Measurements from ENCODE around the gene DCTN4. TPM values are rescaled to one million over a fixed set of nuclear protein-coding genes. Genes with fewer than 3 reads are reported as not detected.

DCTN4 gene
- polyA plus RNA-seq, 6 donors from 2014 or later: 4.9 to 17.9 (median 12.0) TPM

Other genes starting within 250 kb of the DCTN4 start
- 1 to 10 TPM in 5 of 6 donors, under 1 TPM in 1; 0.75 to 1.9 (median 1.4) TPM for gene SYNPO, start 118.4 kb downstream of the DCTN4 start, polyA plus RNA-seq (ENCODE audit: low read depth in 6 of 6)
- gene MYOZ3, start 97.8 kb downstream of the DCTN4 start, polyA plus RNA-seq (ENCODE audit: low read depth in 6 of 6): under 1 TPM in 3 of 6 donors, not detected in 3; 0.11 to 0.20 (median 0.12) TPM
- gene RBM22, start 58.0 kb downstream of the DCTN4 start, polyA plus RNA-seq (ENCODE audit: low read depth in 6 of 6): 10 to 100 TPM; 72.8 to 94.3 (median 80.6) TPM
- 1 to 10 TPM in 1 of 6 donors, under 1 TPM in 3, not detected in 2; 0.35 to 1.1 (median 0.74) TPM for gene SMIM3, start 19.7 kb upstream of the DCTN4 start, polyA plus RNA-seq (ENCODE audit: low read depth in 6 of 6)
- gene IRGM, start 87.5 kb upstream of the DCTN4 start, polyA plus RNA-seq (ENCODE audit: low read depth in 6 of 6): 1 to 10 TPM in 3 of 6 donors, under 1 TPM in 2, not detected in 1; 0.26 to 2.8 (median 1.1) TPM
- gene ZNF300, start 146.0 kb upstream of the DCTN4 start, polyA plus RNA-seq (ENCODE audit: low read depth in 6 of 6): 1 to 10 TPM in 5 of 6 donors, under 1 TPM in 1; 0.89 to 3.9 (median 1.8) TPM

Data from naive B cell (primary cell).